ENCODE results near the gene CYRIA.

- TF ChIP-seq CTCF (IDR thresholded peaks at IDR 0.05): no peak
- TF ChIP-seq POLR2A (IDR thresholded peaks at IDR 0.05): no peak
Measured at GRCh38 chr2:16619576-16620245, 45.9 kb downstream of the CYRIA start.

Data from testis (tissue), 2 donors.